ENCODE measurements around the gene MAGOH.

MAGOH gene

DNA sequence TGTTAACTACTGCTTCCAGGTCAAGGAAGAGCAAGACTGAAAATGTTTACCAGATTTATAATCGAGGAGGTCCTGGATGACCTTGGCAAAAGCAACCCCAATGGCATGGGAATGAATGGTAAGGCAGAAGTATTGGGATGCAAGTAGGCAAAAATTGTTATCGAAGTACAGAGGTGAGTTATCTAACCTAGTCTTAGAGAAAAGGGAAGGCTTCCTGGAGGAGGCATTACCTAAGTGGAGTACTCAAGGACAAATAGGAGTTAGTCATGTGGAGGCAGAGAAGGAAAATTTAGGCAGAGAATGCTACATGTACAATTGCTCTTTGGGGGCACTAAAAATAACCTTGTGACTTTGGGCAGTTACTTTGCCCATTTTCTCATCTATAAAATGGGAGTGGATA is 3.5 kb upstream of the MAGOH start:
- no peak for TF ChIP-seq EZH2phosphoT487 (IDR thresholded peaks at IDR 0.05; ENCODE audit: borderline replicate concordance)
- TF ChIP-seq, protein P1, sequence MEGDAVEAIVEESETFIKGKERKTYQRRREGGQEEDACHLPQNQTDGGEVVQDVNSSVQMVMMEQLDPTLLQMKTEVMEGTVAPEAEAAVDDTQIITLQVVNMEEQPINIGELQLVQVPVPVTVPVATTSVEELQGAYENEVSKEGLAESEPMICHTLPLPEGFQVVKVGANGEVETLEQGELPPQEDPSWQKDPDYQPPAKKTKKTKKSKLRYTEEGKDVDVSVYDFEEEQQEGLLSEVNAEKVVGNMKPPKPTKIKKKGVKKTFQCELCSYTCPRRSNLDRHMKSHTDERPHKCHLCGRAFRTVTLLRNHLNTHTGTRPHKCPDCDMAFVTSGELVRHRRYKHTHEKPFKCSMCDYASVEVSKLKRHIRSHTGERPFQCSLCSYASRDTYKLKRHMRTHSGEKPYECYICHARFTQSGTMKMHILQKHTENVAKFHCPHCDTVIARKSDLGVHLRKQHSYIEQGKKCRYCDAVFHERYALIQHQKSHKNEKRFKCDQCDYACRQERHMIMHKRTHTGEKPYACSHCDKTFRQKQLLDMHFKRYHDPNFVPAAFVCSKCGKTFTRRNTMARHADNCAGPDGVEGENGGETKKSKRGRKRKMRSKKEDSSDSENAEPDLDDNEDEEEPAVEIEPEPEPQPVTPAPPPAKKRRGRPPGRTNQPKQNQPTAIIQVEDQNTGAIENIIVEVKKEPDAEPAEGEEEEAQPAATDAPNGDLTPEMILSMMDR (conservative IDR thresholded peaks at IDR 0.05; ENCODE audit: low read length): no peak
- no peak overlapping the region for H3K9ac ChIP-seq (ENCODE audit: low read depth, low read length, poor library complexity, severe bottlenecking)
- peaks cover 20% of the 10 kb centered on the region; the same call in 1 of the 2 replicates for H3K36me3 ChIP-seq (ENCODE audit: insufficient read depth, low read length)
- H3K9me2 ChIP-seq (replicated peaks; ENCODE audit: low read depth, low read length): no peaks in the 10 kb centered on the region
- H2AFZ ChIP-seq (ENCODE audit: low read length): no peak overlapping the region
- H4K20me1 ChIP-seq (ENCODE audit: insufficient read depth, low read length, poor library complexity, severe bottlenecking): peaks cover 5% of the 10 kb centered on the region
- H3K4me1 ChIP-seq (ENCODE audit: insufficient read depth, low read length, poor library complexity, severe bottlenecking): no peaks in the 10 kb centered on the region
- no peak overlapping the region for H3K4me2 ChIP-seq (ENCODE audit: low read depth, low read length, poor library complexity, severe bottlenecking)
- H3F3A ChIP-seq (ENCODE audit: low read depth): no peaks in the 10 kb centered on the region
- H3K4me3 ChIP-seq (ENCODE audit: low read length, poor library complexity, severe bottlenecking): no peak overlapping the region
- H3K27me3 ChIP-seq (ENCODE audit: insufficient read depth, low read length, poor library complexity, severe bottlenecking): no peaks in the 10 kb centered on the region
- peaks cover 15% of the 10 kb centered on the region for H3K79me2 ChIP-seq (ENCODE audit: insufficient read depth, low read length)
- H3K9me3 ChIP-seq (ENCODE audit: insufficient read depth, low read depth, low read length): no peaks in the 10 kb centered on the region

DNA sequence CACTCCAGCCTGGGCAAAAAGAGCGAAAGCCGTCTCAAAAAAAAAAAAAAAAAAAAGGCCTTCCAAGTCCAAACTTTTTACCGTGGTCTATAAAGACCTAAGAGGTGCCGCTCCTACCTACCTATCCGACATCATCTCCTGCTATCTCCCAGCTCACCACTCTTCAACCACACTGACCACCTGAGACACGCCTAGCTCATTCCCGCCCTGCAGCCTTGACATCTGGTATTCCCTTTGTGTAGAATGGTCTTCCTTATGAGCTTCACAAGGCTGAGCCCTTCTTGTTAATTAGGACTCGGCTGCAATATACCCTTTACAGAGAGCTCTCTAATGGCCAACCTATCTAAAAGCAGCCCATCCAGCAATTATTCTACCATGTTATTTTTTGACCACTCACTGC is 680 bp downstream of the MAGOH start:
- Histone ChIP-seq H3K27me3 (ENCODE audit: insufficient read depth, low read length, poor library complexity, severe bottlenecking) (no peaks in the 10 kb centered on the region), H2AFZ (ENCODE audit: low read length) (no peak overlapping the region), H3K4me1 (ENCODE audit: insufficient read depth, low read length, poor library complexity, severe bottlenecking) (peaks cover 7% of the 10 kb centered on the region), H3K79me2 (ENCODE audit: insufficient read depth, low read length) (peaks cover 36% of the 10 kb centered on the region), H3K36me3 (ENCODE audit: insufficient read depth, low read length) (peaks cover 18% of the 10 kb centered on the region; the same call in 1 of the 2 replicates), H3K9me2 (replicated peaks; ENCODE audit: low read depth, low read length) (no peaks in the 10 kb centered on the region), H3F3A (ENCODE audit: low read depth) (no peaks in the 10 kb centered on the region), H3K9me3 (ENCODE audit: insufficient read depth, low read depth, low read length) (no peaks in the 10 kb centered on the region), H3K9ac (ENCODE audit: low read depth, low read length, poor library complexity, severe bottlenecking) (peak overlapping the region; percentile 91), H4K20me1 (ENCODE audit: insufficient read depth, low read length, poor library complexity, severe bottlenecking) (peaks cover 5% of the 10 kb centered on the region), H3K4me2 (ENCODE audit: low read depth, low read length, poor library complexity, severe bottlenecking) (peak overlapping the region; percentile 90), H3K4me3 (ENCODE audit: low read length, poor library complexity, severe bottlenecking) (peak overlapping the region; percentile 96)
- no peak for TF ChIP-seq EZH2phosphoT487 (IDR thresholded peaks at IDR 0.05; ENCODE audit: borderline replicate concordance)

DNA sequence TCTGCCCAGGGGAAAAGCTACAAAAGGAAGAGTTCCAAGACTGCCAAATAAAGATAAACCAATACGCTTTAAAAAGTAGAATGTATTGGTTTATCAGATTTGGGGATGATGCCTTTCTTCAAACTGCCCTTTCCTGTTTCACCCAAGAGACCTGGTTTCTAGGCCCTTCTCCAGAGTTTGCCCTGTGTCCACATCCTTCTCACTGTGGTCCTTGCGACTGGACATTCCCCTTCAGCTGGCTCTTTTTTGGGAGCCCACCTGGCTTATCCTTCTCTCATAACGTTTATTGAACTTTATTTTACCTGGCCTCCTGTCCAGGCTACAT is 17.4 kb downstream of the MAGOH start:
- peak overlapping the region; percentile 85 for H2AFZ ChIP-seq (ENCODE audit: low read length)
- peaks cover 19% of the 10 kb centered on the region for H3K4me1 ChIP-seq (ENCODE audit: insufficient read depth, low read length, poor library complexity, severe bottlenecking)
- no peaks in the 10 kb centered on the region for H3F3A ChIP-seq (ENCODE audit: low read depth)
- peak overlapping the region; percentile 87 for H3K4me3 ChIP-seq (ENCODE audit: low read length, poor library complexity, severe bottlenecking)
- no peaks in the 10 kb centered on the region for H3K27me3 ChIP-seq (ENCODE audit: insufficient read depth, low read length, poor library complexity, severe bottlenecking)
- H3K9me3 ChIP-seq (ENCODE audit: insufficient read depth, low read depth, low read length): no peaks in the 10 kb centered on the region
- H3K36me3 ChIP-seq (ENCODE audit: insufficient read depth, low read length): no peaks in the 10 kb centered on the region
- H4K20me1 ChIP-seq (ENCODE audit: insufficient read depth, low read length, poor library complexity, severe bottlenecking): no peaks in the 10 kb centered on the region
- no peak for TF ChIP-seq EZH2phosphoT487 (IDR thresholded peaks at IDR 0.05; ENCODE audit: borderline replicate concordance)
- TF ChIP-seq, protein P1 (conservative IDR thresholded peaks at IDR 0.05; ENCODE audit: low read length): no peak
- peaks cover 25% of the 10 kb centered on the region for H3K79me2 ChIP-seq (ENCODE audit: insufficient read depth, low read length)
- no peaks in the 10 kb centered on the region for H3K9me2 ChIP-seq (replicated peaks; ENCODE audit: low read depth, low read length)
- peak overlapping the region; percentile 72 for H3K4me2 ChIP-seq (ENCODE audit: low read depth, low read length, poor library complexity, severe bottlenecking)
- H3K9ac ChIP-seq (ENCODE audit: low read depth, low read length, poor library complexity, severe bottlenecking): peak overlapping the region; percentile 88

Data from Loucy (cell line).